K562 (cell line): Measurements from ENCODE around the gene PAFAH1B1. TPM values are rescaled to one million over a fixed set of nuclear protein-coding genes. Genes with fewer than 3 reads are reported as not detected.
A peak's percentile ranks its signal among the peaks of the same experiment; 100 is the strongest.

ENCODE experiments used
- ATAC-seq: fragments of 200-7000 bp; cut with Tn5 transposase; 3 replicates; pipeline ENCODE4 v1.9.1; 2020; ENCODE audit warnings: moderate library complexity
- BruUV-seq: library from RNA; stranded (reverse); fragments of 400-500 nt; replicated peaks from 2 replicates; lab custom pipeline; 2021; lab: Mats Ljungman, UMichigan
- CTCF ChIA-PET: fragments of 300-600 bp; formaldehyde crosslinking; extraction: SDS; loops from one replicate; lab custom pipeline; 2021; ENCODE audit warnings: low intra/inter-chr PET ratio; lab: Yijun Ruan, JAX
- POLR2A ChIA-PET: fragments of 300-600, 350-650 bp; sonication (Branson Sonifier 250); formaldehyde crosslinking; extraction: SDS; loops from one replicate; lab custom pipeline; 2021; ENCODE audit warnings: antibody characterized with exemption, inconsistent platforms; lab: Yijun Ruan, JAX
- DNase-seq, 4 experiments: peaks; one replicate each; pipeline versions ENCODE4 v3.0.0 to v3.0.0-alpha.2; 2011 to 2018; ENCODE audit warnings: low spot score in 3 of 4, mixed read lengths in 3 of 4; ENCODE audit errors: extremely low read depth in 1 of 4
- FAIRE-seq: peaks from 2 replicates; lab custom pipeline; 2011; peaks lifted over from hg19 to GRCh38; lab: Jason Lieb, UNC
- H2AFZ ChIP-seq: 2 replicates; pipeline ENCODE4 v1.6.0; 2011; ENCODE audit warnings: low read depth, low read length, control low read depth, inconsistent platforms
- H3K27ac ChIP-seq: fragments of 200-600 bp; 3 replicates; pipeline ENCODE4 v1.8.0; 2011; ENCODE audit warnings: low read depth, mild to moderate bottlenecking, control low read depth, inconsistent platforms, low read length, moderate library complexity, mixed read lengths; ENCODE audit errors: extremely low read depth
- H3K27me3 ChIP-seq, 2 experiments: fragments of 300-600 bp in 1 of 2; 2 replicates in 1 of 2; 3 replicates in 1 of 2; pipeline versions ENCODE4 v1.6.0 to v1.8.0; 2011; ENCODE audit warnings: inconsistent platforms in 2 of 2, low read length in 2 of 2, mild to moderate bottlenecking in 1 of 2, mixed read lengths in 1 of 2, moderate library complexity in 1 of 2; ENCODE audit not compliant: control insufficient read depth in 2 of 2, insufficient read depth in 2 of 2
- H3K36me3 ChIP-seq: fragments of 300-600 bp; 3 replicates; pipeline ENCODE4 v1.8.0; 2011; ENCODE audit warnings: mild to moderate bottlenecking, low read length, inconsistent platforms; ENCODE audit not compliant: control insufficient read depth, insufficient read depth
- H3K4me1 ChIP-seq, 2 experiments: fragments of 200-600 bp in 1 of 2; replicated peaks in 1 of 2; 2 replicates in 1 of 2; 3 replicates in 1 of 2; pipeline versions ENCODE4 v1.5.1 to v1.8.0; 2011; ENCODE audit warnings: inconsistent platforms in 2 of 2, low read length in 2 of 2, mild to moderate bottlenecking in 1 of 2, mixed read lengths in 1 of 2, moderate library complexity in 1 of 2; ENCODE audit not compliant: control insufficient read depth in 2 of 2, insufficient read depth in 2 of 2
- H3K4me2 ChIP-seq: 2 replicates; pipeline ENCODE4 v1.6.1; 2011; ENCODE audit warnings: low read length, control low read depth, inconsistent platforms, mixed read lengths; ENCODE audit not compliant: insufficient read depth
- H3K4me3 ChIP-seq: fragments of 200-600 bp; sonication (generic), shearing (Covaris generic); 2 replicates; pipeline ENCODE4 v1.5.1; 2016; ENCODE audit warnings: control low read depth, inconsistent platforms
- H3K79me2 ChIP-seq: fragments of 200-600 bp; 3 replicates; pipeline ENCODE4 v1.8.0; 2011; ENCODE audit warnings: low read length, inconsistent platforms; ENCODE audit not compliant: control insufficient read depth, insufficient read depth
- H3K9ac ChIP-seq, 2 experiments: 2 replicates each; pipeline versions ENCODE4 v1.6.0 to v1.6.1; 2011; ENCODE audit warnings: low read depth in 2 of 2, low read length in 2 of 2, control low read depth in 1 of 2, inconsistent platforms in 1 of 2, mild to moderate bottlenecking in 1 of 2, mixed read lengths in 1 of 2; ENCODE audit not compliant: insufficient read depth in 1 of 2
- H3K9me1 ChIP-seq: one replicate; pipeline ENCODE4 v1.6.0; 2011; ENCODE audit warnings: inconsistent platforms, mild to moderate bottlenecking, low read length, moderate library complexity; ENCODE audit not compliant: control insufficient read depth, insufficient read depth
- H3K9me3 ChIP-seq: replicated peaks from 2 replicates; pipeline ENCODE4 v1.5.1; 2011; ENCODE audit warnings: low read depth, low read length, inconsistent platforms; ENCODE audit not compliant: control insufficient read depth, insufficient read depth
- H4K20me1 ChIP-seq: replicated peaks from 2 replicates; pipeline ENCODE4 v1.6.1; 2011; ENCODE audit warnings: low read length, inconsistent platforms, mixed read lengths; ENCODE audit not compliant: control insufficient read depth, insufficient read depth
- DNMT1 ChIP-seq: fragments of 450-650 bp; IDR thresholded peaks from 2 replicates; pipeline ENCODE4 v1.6.1; 2016; ENCODE audit warnings: antibody characterized with exemption, mild to moderate bottlenecking
- POLR2G ChIP-seq: fragments of 200-400 bp; formaldehyde crosslinking; IDR thresholded peaks from 2 replicates; pipeline ENCODE4 v1.6.1; 2017; ENCODE audit warnings: low read depth, mild to moderate bottlenecking, antibody characterized with exemption, low read length, moderate library complexity
- YBX1 ChIP-seq: fragments of 450-650 bp; IDR thresholded peaks from 2 replicates; pipeline ENCODE4 v1.7.1; 2016; ENCODE audit warnings: mild to moderate bottlenecking
- WGBS: fragments of 100-300 bp; shearing (Covaris generic); methylation state at CpG from one replicate; pipeline ENCODE4 v1.1.6; 2016; ENCODE audit warnings: low coverage, mixed read lengths; ENCODE audit not compliant: insufficient coverage; ENCODE audit errors: missing lambda C conversion rate; 5-methylcytosine and 5-hydroxymethylcytosine counted together
- in situ Hi-C: fragments of 300-500 bp; cut with MboI; formaldehyde crosslinking; loops from 4 replicates; pipeline ENCODE4 v1.15.0; 2018; ENCODE audit warnings: inconsistent platforms, mixed read lengths
- intact Hi-C: fragments of 100-400 bp; cut with micrococcal nuclease; formaldehyde crosslinking; loops from 2 replicates; pipeline ENCODE4 v1.14.2; 2022
- polyA plus RNA-seq, 8 experiments: library from polyadenylated mRNA; depleted of rRNA in 4 of 8; stranded (reverse) in 5 of 8; unstranded in 3 of 8; fragments of >200 nt; fragmentation: Nextera tagmentation in 2 of 8; fragmentation: Illumina TruSeq in 1 of 8; extraction: Ambion mirVana in 2 of 8; extraction: Trizol in 1 of 8; gene quantifications; 2 replicates each; pipeline versions ENCODE4 v1.2.1 to v1.2.3, GENCODE V29; 2011 to 2014; ENCODE audit warnings: inconsistent platforms in 1 of 8, missing spikeins in 1 of 8
- total RNA-seq, 7 experiments: library from RNA; depleted of rRNA in 6 of 7; stranded (reverse); fragments of >200 nt in 6 of 7; fragmentation: Illumina TruSeq in 2 of 7; extraction: Trizol in 2 of 7; gene quantifications; 2 replicates each; pipeline versions ENCODE4 v1.2.1 to v1.2.3, GENCODE V29; 2011 to 2021; ENCODE audit warnings: low replicate concordance in 1 of 7
- TF ChIP-seq, protein P1 (sequence below), 2 experiments: fragments of 450-650 bp; IDR thresholded peaks; 2 replicates each; pipeline ENCODE4 v1.6.1; 2016

The PAFAH1B1 gene
- total and polyA plus RNA-seq, 9 of the 15 experiments (the other 6 are each of a cell fraction or from before 2014, with no cell fraction given): 23.3 to 66.4 (median 40.2) TPM

DNA sequence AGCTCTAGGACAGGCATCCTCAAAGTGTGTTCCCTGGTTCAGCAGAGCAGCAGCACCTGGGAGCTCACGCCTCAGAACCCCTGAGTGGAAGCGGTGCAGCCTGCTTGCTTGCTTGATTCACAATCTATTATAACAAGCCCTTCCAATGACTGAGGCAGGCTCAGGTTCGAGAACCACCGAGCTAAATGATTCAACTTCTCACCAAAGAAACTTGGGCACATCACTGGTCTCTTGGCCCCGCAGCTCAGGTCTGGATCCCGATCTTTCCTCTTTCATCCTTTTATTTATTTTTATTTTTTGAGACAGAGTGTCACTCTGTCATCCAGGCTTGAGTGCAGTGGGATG lies 93.6 kb downstream of the PAFAH1B1 start:
- FAIRE-seq (no peak), ATAC-seq (no peak), DNase-seq (no peak)
- peaks cover 47% of the 10 kb centered on the region; the same call in 1 of the 3 replicates for H3K36me3 ChIP-seq
- in situ Hi-C loops: no loop called here
- H3K9me1 ChIP-seq: no peaks in the 10 kb centered on the region
- H4K20me1 ChIP-seq: 0 out of 2 replicates have a peak, but pooled peaks cover 3% of the 10 kb centered on the region
- no TSS peak for BruUV-seq
- TF ChIP-seq YBX1: no peak
- TF ChIP-seq POLR2G: peak; percentile 40; the same call in 1 of the 2 replicates
- TF ChIP-seq, protein P1, sequence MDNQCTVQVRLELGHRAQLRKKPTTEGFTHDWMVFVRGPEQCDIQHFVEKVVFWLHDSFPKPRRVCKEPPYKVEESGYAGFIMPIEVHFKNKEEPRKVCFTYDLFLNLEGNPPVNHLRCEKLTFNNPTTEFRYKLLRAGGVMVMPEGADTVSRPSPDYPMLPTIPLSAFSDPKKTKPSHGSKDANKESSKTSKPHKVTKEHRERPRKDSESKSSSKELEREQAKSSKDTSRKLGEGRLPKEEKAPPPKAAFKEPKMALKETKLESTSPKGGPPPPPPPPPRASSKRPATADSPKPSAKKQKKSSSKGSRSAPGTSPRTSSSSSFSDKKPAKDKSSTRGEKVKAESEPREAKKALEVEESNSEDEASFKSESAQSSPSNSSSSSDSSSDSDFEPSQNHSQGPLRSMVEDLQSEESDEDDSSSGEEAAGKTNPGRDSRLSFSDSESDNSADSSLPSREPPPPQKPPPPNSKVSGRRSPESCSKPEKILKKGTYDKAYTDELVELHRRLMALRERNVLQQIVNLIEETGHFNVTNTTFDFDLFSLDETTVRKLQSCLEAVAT (IDR thresholded peaks at IDR 0.05): no peak
- TF ChIP-seq DNMT1: no peak
- no peaks in the 10 kb centered on the region for H3K27me3 ChIP-seq
- CTCF ChIA-PET: no interaction called here
- peak overlapping the region in 1 of 2 experiments; percentile 1; a peak in 1 of 4 replicates for H3K9ac ChIP-seq
- H3K4me1 ChIP-seq: peaks cover 0 to 36% of the 10 kb centered on the region in 2 experiments; a peak in 2 of 5 replicates
- no peak overlapping the region for H3K4me2 ChIP-seq
- no peaks in the 10 kb centered on the region for H3K79me2 ChIP-seq
- no peaks in the 10 kb centered on the region for H3K9me3 ChIP-seq
- 84% methylated on average over 5 of the region's 6 CpGs for WGBS
- POLR2A ChIA-PET: interaction anchor here (0.8 to 1.5 kb wide), 5 partner anchors 9 to 38 kb away, joined by 3 to 7 read pairs (median 3); no protein-coding TSS in a partner anchor
- no peak overlapping the region for H3K27ac ChIP-seq
- no peak overlapping the region for H3K4me3 ChIP-seq
- H2AFZ ChIP-seq: no peak overlapping the region
- intact Hi-C loops: no loop called here
